ENCODE results near the gene RFX1. TPM values are rescaled to one million over a fixed set of nuclear protein-coding genes. Genes with fewer than 3 reads are reported as not detected.

The RFX1 gene
- total RNA-seq, 1 donor from 2014 or later, result 15.7 TPM

- Mint-ChIP-seq H3K27ac (ENCODE audit: unreplicated experiment) (no peak overlapping the region), H3K27me3 (ENCODE audit: unreplicated experiment) (no peaks in the 10 kb centered on the region), H3K9me3 (ENCODE audit: unreplicated experiment) (no peaks in the 10 kb centered on the region), H3K4me1 (ENCODE audit: unreplicated experiment) (peaks cover 8% of the 10 kb centered on the region), H3K4me3 (ENCODE audit: unreplicated experiment) (no peak overlapping the region), H3K36me3 (ENCODE audit: unreplicated experiment) (peaks cover 5% of the 10 kb centered on the region)
- no peak for DNase-seq (ENCODE audit: extremely low spot score, unreplicated experiment)
- TF ChIP-seq CTCF (IDR thresholded peaks at IDR 0.05), result no peak
These were observed 25.1 kb downstream of the RFX1 start for GRCh38 chr19:13981021-13981420.

- Mint-ChIP-seq H3K27me3 (ENCODE audit: unreplicated experiment) (no peaks in the 10 kb centered on the region), H3K27ac (ENCODE audit: unreplicated experiment) (no peak overlapping the region), H3K4me3 (ENCODE audit: unreplicated experiment) (no peak overlapping the region), H3K9me3 (ENCODE audit: unreplicated experiment) (no peaks in the 10 kb centered on the region), H3K4me1 (ENCODE audit: unreplicated experiment) (peaks cover 6% of the 10 kb centered on the region), H3K36me3 (ENCODE audit: unreplicated experiment) (peaks cover 11% of the 10 kb centered on the region)
- no peak for TF ChIP-seq CTCF (IDR thresholded peaks at IDR 0.05)
- no peak for DNase-seq (ENCODE audit: extremely low spot score, unreplicated experiment)
These were observed 25.8 kb downstream of the RFX1 start for GRCh38 chr19:13980340-13980739.

- TF ChIP-seq CTCF (IDR thresholded peaks at IDR 0.05), result no peak
- DNase-seq (ENCODE audit: extremely low spot score, unreplicated experiment), result no peak
- peaks cover 4% of the 10 kb centered on the region for H3K4me1 Mint-ChIP-seq (ENCODE audit: unreplicated experiment)
- no peak overlapping the region for H3K4me3 Mint-ChIP-seq (ENCODE audit: unreplicated experiment)
- H3K27me3 Mint-ChIP-seq (ENCODE audit: unreplicated experiment), result no peaks in the 10 kb centered on the region
- H3K36me3 Mint-ChIP-seq (ENCODE audit: unreplicated experiment), result peaks cover 11% of the 10 kb centered on the region
- H3K27ac Mint-ChIP-seq (ENCODE audit: unreplicated experiment), result no peak overlapping the region
- H3K9me3 Mint-ChIP-seq (ENCODE audit: unreplicated experiment), result no peaks in the 10 kb centered on the region
These were observed 26.4 kb downstream of the RFX1 start for GRCh38 chr19:13979686-13980085.

GRCh38 chr19:13979244-13979615 lies 26.9 kb downstream of the RFX1 start:
- H3K4me3 Mint-ChIP-seq (ENCODE audit: unreplicated experiment), result no peak overlapping the region
- no peak for TF ChIP-seq CTCF (IDR thresholded peaks at IDR 0.05)
- H3K4me1 Mint-ChIP-seq (ENCODE audit: unreplicated experiment), result peaks cover 4% of the 10 kb centered on the region
- H3K27ac Mint-ChIP-seq (ENCODE audit: unreplicated experiment), result no peak overlapping the region
- H3K9me3 Mint-ChIP-seq (ENCODE audit: unreplicated experiment), result no peaks in the 10 kb centered on the region
- peaks cover 14% of the 10 kb centered on the region for H3K36me3 Mint-ChIP-seq (ENCODE audit: unreplicated experiment)
- DNase-seq (ENCODE audit: extremely low spot score, unreplicated experiment), result no peak
- no peaks in the 10 kb centered on the region for H3K27me3 Mint-ChIP-seq (ENCODE audit: unreplicated experiment)

- Mint-ChIP-seq H3K4me3 (ENCODE audit: unreplicated experiment) (peak overlapping the region; percentile 48), H3K36me3 (ENCODE audit: unreplicated experiment) (peaks cover 19% of the 10 kb centered on the region), H3K9me3 (ENCODE audit: unreplicated experiment) (no peaks in the 10 kb centered on the region), H3K27ac (ENCODE audit: unreplicated experiment) (no peak overlapping the region), H3K27me3 (ENCODE audit: unreplicated experiment) (no peaks in the 10 kb centered on the region), H3K4me1 (ENCODE audit: unreplicated experiment) (peaks cover 4% of the 10 kb centered on the region)
- no peak for DNase-seq (ENCODE audit: extremely low spot score, unreplicated experiment)
- TF ChIP-seq CTCF (IDR thresholded peaks at IDR 0.05), result no peak
These were observed 27.5 kb downstream of the RFX1 start for GRCh38 chr19:13978351-13979243.
